ENCODE measurements around the gene GPR68. TPM values are rescaled to one million over a fixed set of nuclear protein-coding genes. Genes with fewer than 3 reads are reported as not detected.

GPR68 gene
- total and polyA plus RNA-seq, 2 donors (not counting 1 experiment from before 2014, with no cell fraction given) = 0.31 to 0.34 TPM

DNA sequence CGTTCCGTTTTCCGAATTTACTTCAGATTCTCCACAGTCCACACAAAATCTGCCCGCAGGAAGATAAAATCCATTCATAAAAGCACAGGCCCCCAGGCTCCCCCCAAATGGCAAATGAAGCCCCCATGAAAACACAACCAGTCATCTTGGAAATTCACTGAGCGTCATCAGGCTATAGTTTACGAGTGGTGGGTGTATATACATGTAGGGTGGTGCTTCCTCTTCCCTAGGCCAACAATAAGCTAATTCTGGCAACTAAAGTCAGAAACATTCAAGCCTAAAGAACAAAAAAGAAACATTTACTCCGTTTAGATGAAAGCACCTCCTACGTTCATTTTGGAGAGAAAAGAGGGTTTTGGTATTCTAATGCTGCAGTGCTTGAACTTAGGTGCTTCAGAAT lies 5.8 kb downstream of the GPR68 start:
- H3K27ac Mint-ChIP-seq = no peak overlapping the region
- no peak for DNase-seq
- no peaks in the 10 kb centered on the region for H3K27me3 Mint-ChIP-seq
- no peaks in the 10 kb centered on the region for H3K9me3 ChIP-seq (ENCODE audit: control extremely low read depth in 1 of 3, control insufficient read depth in 2 of 3, insufficient read depth in 1 of 3, low read length in 2 of 3)
- no peaks in the 10 kb centered on the region for H3K36me3 ChIP-seq (replicated peaks in 1 of 2; ENCODE audit: control extremely low read depth in 1 of 2, control insufficient read depth in 1 of 2, extremely low read depth in 1 of 2, insufficient read depth in 2 of 2, low read length in 1 of 2)
- no peak overlapping the region for H3K27ac ChIP-seq (ENCODE audit: low read length in 2 of 2)
- H3K4me1 Mint-ChIP-seq = peaks cover 39% of the 10 kb centered on the region
- H3K79me2 ChIP-seq (ENCODE audit: control insufficient read depth, insufficient read depth, low read length) = peaks cover 8% of the 10 kb centered on the region
- peaks cover 33 to 44% of the 10 kb centered on the region in 2 donors for H3K4me1 ChIP-seq (ENCODE audit: control insufficient read depth in 2 of 2, insufficient read depth in 2 of 2, low read length in 2 of 2)
- 96% methylated on average over 3 of the region's 8 CpGs for WGBS (ENCODE audit: insufficient coverage)
- ATAC-seq (ENCODE audit: low read depth) = no peak
- CTCF ChIA-PET = interaction anchor here (1.1 kb wide), 1 partner anchor 10 kb away, joined by 3 read pairs; no protein-coding TSS in a partner anchor
- H3K4me3 ChIP-seq (ENCODE audit: control extremely low read depth in 1 of 5, extremely low read depth in 1 of 5, insufficient read depth in 1 of 5, low read depth in 2 of 5, low read length in 4 of 5) = no peak overlapping the region
- H3K4me3 Mint-ChIP-seq = no peak overlapping the region
- H3K9me3 Mint-ChIP-seq (ENCODE audit: insufficient read depth) = no peaks in the 10 kb centered on the region
- intact Hi-C loops (cut with micrococcal nuclease) = no loop called here
- POLR2A ChIA-PET = interaction anchor here (0.9 kb wide), 1 partner anchor 9 kb away, joined by 3 read pairs; no protein-coding TSS in a partner anchor
- H3K4me2 ChIP-seq (replicated peaks; ENCODE audit: low read depth, low read length, poor library complexity, severe bottlenecking) = no peak overlapping the region
- H2AFZ ChIP-seq (ENCODE audit: insufficient read depth, low read depth, low read length, poor library complexity, severe bottlenecking) = no peak overlapping the region
- no peaks in the 10 kb centered on the region for H4K20me1 ChIP-seq (ENCODE audit: control insufficient read depth, insufficient read depth, low read length, poor library complexity, severe bottlenecking)
- TF ChIP-seq EZH2 (IDR thresholded peaks at IDR 0.05; ENCODE audit: borderline replicate concordance, insufficient read depth, low read depth, low read length, poor library complexity, severe bottlenecking) (no peak), CTCF (IDR thresholded peaks at IDR 0.05) (no peak)
- no peak overlapping the region for H3K9ac ChIP-seq (ENCODE audit: low read length)
- H3K27me3 ChIP-seq (replicated peaks in 1 of 4; ENCODE audit: control extremely low read depth in 1 of 4, control insufficient read depth in 3 of 4, insufficient read depth in 4 of 4, low read length in 3 of 4) = no peaks in the 10 kb centered on the region

GRCh38 chr14:91238085-91238484 lies 6.4 kb downstream of the GPR68 start:
- no peak overlapping the region for H3K9ac ChIP-seq (ENCODE audit: low read length)
- ATAC-seq (ENCODE audit: low read depth) (no peak), DNase-seq (no peak)
- ChIA-PET CTCF (interaction anchor here (1.1 kb wide), 1 partner anchor 11 kb away, joined by 3 read pairs; no protein-coding TSS in a partner anchor), POLR2A (no interaction called here)
- Mint-ChIP-seq H3K27ac (no peak overlapping the region), H3K4me1 (peaks cover 34% of the 10 kb centered on the region), H3K4me3 (no peak overlapping the region), H3K27me3 (no peaks in the 10 kb centered on the region), H3K9me3 (ENCODE audit: insufficient read depth) (no peaks in the 10 kb centered on the region)
- H3K4me2 ChIP-seq (replicated peaks; ENCODE audit: low read depth, low read length, poor library complexity, severe bottlenecking) = no peak overlapping the region
- WGBS (ENCODE audit: insufficient coverage) = 100% methylated on average over 1 of the region's 4 CpGs
- no peak overlapping the region for H2AFZ ChIP-seq (ENCODE audit: insufficient read depth, low read depth, low read length, poor library complexity, severe bottlenecking)
- intact Hi-C loops (cut with micrococcal nuclease) = no loop called here
- H3K36me3 ChIP-seq (replicated peaks in 1 of 2; ENCODE audit: control extremely low read depth in 1 of 2, control insufficient read depth in 1 of 2, extremely low read depth in 1 of 2, insufficient read depth in 2 of 2, low read length in 1 of 2) = no peaks in the 10 kb centered on the region
- H3K27me3 ChIP-seq (replicated peaks in 1 of 4; ENCODE audit: control extremely low read depth in 1 of 4, control insufficient read depth in 3 of 4, insufficient read depth in 4 of 4, low read length in 3 of 4) = no peaks in the 10 kb centered on the region
- H3K27ac ChIP-seq (ENCODE audit: low read length in 2 of 2) = no peak overlapping the region
- no peaks in the 10 kb centered on the region for H3K9me3 ChIP-seq (ENCODE audit: control extremely low read depth in 1 of 3, control insufficient read depth in 2 of 3, insufficient read depth in 1 of 3, low read length in 2 of 3)
- peaks cover 27 to 40% of the 10 kb centered on the region in 2 donors for H3K4me1 ChIP-seq (ENCODE audit: control insufficient read depth in 2 of 2, insufficient read depth in 2 of 2, low read length in 2 of 2)
- H3K79me2 ChIP-seq (ENCODE audit: control insufficient read depth, insufficient read depth, low read length) = peaks cover 7% of the 10 kb centered on the region
- H3K4me3 ChIP-seq (ENCODE audit: control extremely low read depth in 1 of 5, extremely low read depth in 1 of 5, insufficient read depth in 1 of 5, low read depth in 2 of 5, low read length in 4 of 5) = no peak overlapping the region
- TF ChIP-seq EZH2 (IDR thresholded peaks at IDR 0.05; ENCODE audit: borderline replicate concordance, insufficient read depth, low read depth, low read length, poor library complexity, severe bottlenecking) = no peak
- no peak for TF ChIP-seq CTCF (IDR thresholded peaks at IDR 0.05)
- H4K20me1 ChIP-seq (ENCODE audit: control insufficient read depth, insufficient read depth, low read length, poor library complexity, severe bottlenecking) = no peaks in the 10 kb centered on the region
